ENCODE measurements around the gene BAZ2B. TPM values are rescaled to one million over a fixed set of nuclear protein-coding genes. Genes with fewer than 3 reads are reported as not detected.

The BAZ2B gene
- 31.6 to 62.6 TPM (median 37.8 TPM) in 3 replicates for total RNA-seq
- long read RNA-seq, partial matches to known transcripts = 1 of 13 reads
- long read RNA-seq, other reads (novel, unspliced or antisense) = 12 of 13 reads

- Mint-ChIP-seq H3K27me3 (ENCODE audit: low read depth) (no peaks in the 10 kb centered on the region), H3K4me3 (ENCODE audit: unreplicated experiment) (peak within 1 kb of the TSS; percentile 78), H3K4me1 (ENCODE audit: low read depth) (peaks cover 40% of the 10 kb centered on the region), H3K27ac (ENCODE audit: unreplicated experiment) (peak within 1 kb of the TSS; percentile 97), H3K36me3 (ENCODE audit: low read depth) (no peaks in the 10 kb centered on the region), H3K9me3 (ENCODE audit: low read depth) (no peaks in the 10 kb centered on the region)
- DNase-seq (ENCODE audit: low spot score) = no peak
- no peak for TF ChIP-seq CTCF (IDR thresholded peaks at IDR 0.05)
Observed at GRCh38 chr2:159616286-159616701, at the start of gene BAZ2B. BAZ2B (minus strand) TSS chr2:159616548; CDS start chr2:159478719, 137,829 bp downstream.

GRCh38 chr2:159661286-159661685 is 44.9 kb upstream of the BAZ2B start:
- no peak overlapping the region for H3K4me3 Mint-ChIP-seq (ENCODE audit: unreplicated experiment)
- peaks cover 4% of the 10 kb centered on the region for H3K36me3 Mint-ChIP-seq (ENCODE audit: low read depth)

GRCh38 chr2:159658881-159659873 is 42.8 kb upstream of the BAZ2B start:
- no peaks in the 10 kb centered on the region for H3K27me3 Mint-ChIP-seq (ENCODE audit: low read depth)
- no peak for TF ChIP-seq CTCF (IDR thresholded peaks at IDR 0.05)

More at GRCh38 chr2:159661286-159661685, 44.9 kb upstream of the BAZ2B start:
- peaks cover 14% of the 10 kb centered on the region for H3K9me3 Mint-ChIP-seq (ENCODE audit: low read depth)
- no peak overlapping the region for H3K27ac Mint-ChIP-seq (ENCODE audit: unreplicated experiment)
- H3K4me1 Mint-ChIP-seq (ENCODE audit: low read depth) = no peaks in the 10 kb centered on the region
- H3K27me3 Mint-ChIP-seq (ENCODE audit: low read depth) = no peaks in the 10 kb centered on the region
- DNase-seq (ENCODE audit: low spot score) = no peak
- no peak for TF ChIP-seq CTCF (IDR thresholded peaks at IDR 0.05)

GRCh38 chr2:159653962-159654361 is 37.6 kb upstream of the BAZ2B start:
- Mint-ChIP-seq H3K9me3 (ENCODE audit: low read depth) (peaks cover 29% of the 10 kb centered on the region), H3K4me3 (ENCODE audit: unreplicated experiment) (no peak overlapping the region), H3K4me1 (ENCODE audit: low read depth) (no peaks in the 10 kb centered on the region), H3K27ac (ENCODE audit: unreplicated experiment) (no peak overlapping the region), H3K27me3 (ENCODE audit: low read depth) (no peaks in the 10 kb centered on the region), H3K36me3 (ENCODE audit: low read depth) (peaks cover 2% of the 10 kb centered on the region)
- no peak for TF ChIP-seq CTCF (IDR thresholded peaks at IDR 0.05)
- DNase-seq (ENCODE audit: low spot score) = no peak

More at GRCh38 chr2:159658881-159659873, 42.8 kb upstream of the BAZ2B start:
- Mint-ChIP-seq H3K4me3 (ENCODE audit: unreplicated experiment) (no peak overlapping the region), H3K9me3 (ENCODE audit: low read depth) (peaks cover 28% of the 10 kb centered on the region), H3K36me3 (ENCODE audit: low read depth) (peaks cover 2% of the 10 kb centered on the region), H3K4me1 (ENCODE audit: low read depth) (no peaks in the 10 kb centered on the region), H3K27ac (ENCODE audit: unreplicated experiment) (no peak overlapping the region)
- DNase-seq (ENCODE audit: low spot score) = no peak

- no peak for DNase-seq (ENCODE audit: low spot score)
- Mint-ChIP-seq H3K27me3 (ENCODE audit: low read depth) (no peaks in the 10 kb centered on the region), H3K36me3 (ENCODE audit: low read depth) (peaks cover 4% of the 10 kb centered on the region), H3K4me1 (ENCODE audit: low read depth) (no peaks in the 10 kb centered on the region), H3K4me3 (ENCODE audit: unreplicated experiment) (no peak overlapping the region), H3K9me3 (ENCODE audit: low read depth) (peaks cover 28% of the 10 kb centered on the region), H3K27ac (ENCODE audit: unreplicated experiment) (no peak overlapping the region)
- TF ChIP-seq CTCF (IDR thresholded peaks at IDR 0.05) = no peak
Observed at GRCh38 chr2:159651884-159652283, 35.5 kb upstream of the BAZ2B start.
